H1 (cell line): ENCODE measurements around the gene CDH12. TPM values are rescaled to one million over a fixed set of nuclear protein-coding genes. Genes with fewer than 3 reads are reported as not detected.

ENCODE experiments used
- CTCF ChIA-PET: fragments of 300-600 bp; sonication (Branson Sonifier 250); formaldehyde crosslinking; loops from one replicate; lab custom pipeline; 2021; ENCODE audit not compliant: partially characterized antibody; lab: Charles Lee
- POLR2A ChIA-PET: fragments of 300-600 bp; sonication (Branson Sonifier 250); formaldehyde crosslinking; loops from one replicate; lab custom pipeline; 2021; ENCODE audit warnings: inconsistent platforms; ENCODE audit not compliant: partially characterized antibody; lab: Charles Lee
- DNase-seq, 2 experiments: peaks; one replicate each; pipeline versions ENCODE4 v3.0.0 to v3.0.0-alpha.2; 2010 to 2022; ENCODE audit warnings: low spot score in 2 of 2, low read depth in 1 of 2, mixed read lengths in 1 of 2
- FAIRE-seq: peaks from 2 replicates; lab custom pipeline; 2011; peaks lifted over from hg19 to GRCh38; lab: Jason Lieb, UNC
- H2AFZ ChIP-seq: 2 replicates; pipeline ENCODE4 v1.8.1; 2012; ENCODE audit warnings: low read length, inconsistent platforms
- H2AK5ac ChIP-seq: 2 replicates; pipeline ENCODE4 v1.6.1; 2013; ENCODE audit warnings: low read depth, low read length
- H2BK120ac ChIP-seq: replicated peaks from 2 replicates; pipeline ENCODE3; 2013; ENCODE audit warnings: low read depth, low read length, inconsistent platforms
- H2BK12ac ChIP-seq: 2 replicates; pipeline ENCODE4 v1.6.1; 2013; ENCODE audit warnings: low read depth, low read length
- H2BK15ac ChIP-seq: 2 replicates; pipeline ENCODE4 v1.6.1; 2013; ENCODE audit warnings: low read length
- H2BK20ac ChIP-seq: 2 replicates; pipeline ENCODE4 v1.6.1; 2013; ENCODE audit warnings: low read length
- H2BK5ac ChIP-seq: 2 replicates; pipeline ENCODE4 v1.6.1; 2013; ENCODE audit warnings: low read depth, low read length
- H3K14ac ChIP-seq: 2 replicates; pipeline ENCODE4 v1.6.1; 2013; ENCODE audit warnings: inconsistent platforms; ENCODE audit not compliant: insufficient read length
- H3K18ac ChIP-seq: 2 replicates; pipeline ENCODE4 v1.6.1; 2013; ENCODE audit warnings: low read length; ENCODE audit errors: extremely low read depth
- H3K23ac ChIP-seq: 2 replicates; pipeline ENCODE4 v1.6.1; 2013; ENCODE audit warnings: inconsistent platforms; ENCODE audit not compliant: insufficient read length
- H3K23me2 ChIP-seq: 2 replicates; pipeline ENCODE4 v1.6.1; 2013; ENCODE audit warnings: low read depth, low read length
- H3K27ac ChIP-seq: 2 replicates; pipeline ENCODE4 v1.6.1; 2011; ENCODE audit warnings: low read depth, low read length, inconsistent platforms
- H3K27me3 ChIP-seq, 4 experiments: replicated peaks in 1 of 4; 1 replicate in 1 of 4; 2 replicates in 3 of 4; pipeline versions ENCODE4 v1.6.1 to v1.8.1; 2011 to 2013; ENCODE audit warnings: low read length in 3 of 4, mild to moderate bottlenecking in 3 of 4, inconsistent platforms in 2 of 4, mixed read lengths in 2 of 4, moderate library complexity in 1 of 4; ENCODE audit not compliant: control insufficient read depth in 3 of 4, insufficient read depth in 3 of 4; ENCODE audit errors: extremely low read depth in 1 of 4
- H3K36me3 ChIP-seq, 4 experiments: 2 replicates each; pipeline versions ENCODE4 v1.6.1 to v1.8.1; 2011 to 2013; ENCODE audit warnings: mild to moderate bottlenecking in 4 of 4, low read length in 3 of 4, moderate library complexity in 2 of 4, control low read depth in 1 of 4, inconsistent platforms in 1 of 4; ENCODE audit not compliant: insufficient read depth in 4 of 4, control insufficient read depth in 2 of 4
- H3K4ac ChIP-seq: replicated peaks from 2 replicates; pipeline ENCODE3; 2013; ENCODE audit warnings: low read length, low read depth, mixed read lengths, inconsistent platforms; ENCODE audit not compliant: insufficient read length
- H3K4me1 ChIP-seq, 4 experiments: replicated peaks in 1 of 4; 1 replicate in 1 of 4; 2 replicates in 3 of 4; pipeline versions ENCODE4 v1.6.1 to v1.8.1; 2011 to 2013; ENCODE audit warnings: low read length in 3 of 4, inconsistent platforms in 2 of 4, mixed read lengths in 1 of 4; ENCODE audit not compliant: insufficient read depth in 4 of 4, control insufficient read depth in 3 of 4
- H3K4me2 ChIP-seq, 2 experiments: 2 replicates each; pipeline versions ENCODE4 v1.6.1 to v1.8.1; 2011 to 2013; ENCODE audit warnings: low read depth in 2 of 2, low read length in 2 of 2, control low read depth in 1 of 2, inconsistent platforms in 1 of 2, mild to moderate bottlenecking in 1 of 2; ENCODE audit not compliant: insufficient read depth in 1 of 2
- H3K4me3 ChIP-seq, 4 experiments: fragments of 200-600, 300-600 bp in 1 of 4; sonication (generic), shearing (Covaris generic), sonication (Bioruptor Twin) in 1 of 4; 2 replicates each; pipeline versions ENCODE4 v1.5.1 to v1.8.1; 2011 to 2016; ENCODE audit warnings: low read length in 4 of 4, low read depth in 3 of 4, control low read depth in 2 of 4, inconsistent platforms in 2 of 4, mild to moderate bottlenecking in 2 of 4, mixed read lengths in 1 of 4, moderate library complexity in 1 of 4; ENCODE audit not compliant: insufficient read depth in 2 of 4; ENCODE audit errors: extremely low read depth in 1 of 4
- H3K56ac ChIP-seq: replicated peaks from 2 replicates; pipeline ENCODE3; 2013; ENCODE audit warnings: low read depth, mild to moderate bottlenecking, mixed read lengths, low read length, inconsistent platforms; ENCODE audit not compliant: insufficient read length
- H3K79me1 ChIP-seq: 2 replicates; pipeline ENCODE4 v1.6.1; 2013; ENCODE audit warnings: low read depth, low read length, control low read depth
- H3K79me2 ChIP-seq, 2 experiments: 2 replicates each; pipeline versions ENCODE4 v1.6.1 to v1.8.1; 2012 to 2013; ENCODE audit warnings: low read length in 2 of 2, mild to moderate bottlenecking in 2 of 2, inconsistent platforms in 1 of 2; ENCODE audit not compliant: insufficient read depth in 2 of 2, control insufficient read depth in 1 of 2
- H3K9ac ChIP-seq, 4 experiments: replicated peaks in 1 of 4; 1 replicate in 1 of 4; 2 replicates in 3 of 4; pipeline versions ENCODE4 v1.6.1 to v1.8.1; 2011 to 2013; ENCODE audit warnings: low read depth in 3 of 4, low read length in 3 of 4, control low read depth in 2 of 4, mild to moderate bottlenecking in 2 of 4, moderate library complexity in 2 of 4, inconsistent platforms in 1 of 4; ENCODE audit errors: extremely low read depth in 1 of 4
- H3K9me3 ChIP-seq, 2 experiments: 2 replicates each; pipeline versions ENCODE4 v1.6.1 to v1.8.1; 2012 to 2013; ENCODE audit warnings: mild to moderate bottlenecking in 2 of 2, moderate library complexity in 2 of 2, control low read depth in 1 of 2, inconsistent platforms in 1 of 2, low read depth in 1 of 2, low read length in 1 of 2, mixed read lengths in 1 of 2; ENCODE audit not compliant: insufficient read depth in 2 of 2
- H4K20me1 ChIP-seq, 2 experiments: replicated peaks in 1 of 2; 2 replicates each; pipeline versions ENCODE3 to v1.8.1; 2011 to 2013; ENCODE audit warnings: inconsistent platforms in 2 of 2, low read length in 2 of 2, mild to moderate bottlenecking in 1 of 2; ENCODE audit not compliant: insufficient read depth in 2 of 2, control insufficient read depth in 1 of 2
- H4K5ac ChIP-seq: 2 replicates; pipeline ENCODE4 v1.6.1; 2013; ENCODE audit warnings: low read length, low read depth, mixed read lengths, inconsistent platforms; ENCODE audit not compliant: insufficient read length
- H4K8ac ChIP-seq: 2 replicates; pipeline ENCODE4 v1.8.0; 2013; ENCODE audit warnings: mild to moderate bottlenecking, moderate library complexity, low read length, inconsistent platforms; ENCODE audit not compliant: insufficient read depth; ENCODE audit errors: extremely low read depth
- H4K91ac ChIP-seq: replicated peaks from 2 replicates; pipeline ENCODE3; 2013; ENCODE audit warnings: low read length, mixed read lengths, inconsistent platforms; ENCODE audit not compliant: insufficient read length
- ASH2L ChIP-seq: fragments of 200-600, 300-600 bp; sonication (generic); IDR thresholded peaks from one replicate; pipeline ENCODE4 v1.7.1; 2017; ENCODE audit warnings: low read length
- EGR1 ChIP-seq: IDR thresholded peaks from 2 replicates; pipeline ENCODE4 v1.6.1; 2011; ENCODE audit warnings: low read depth, low read length, borderline replicate concordance
- RFX5 ChIP-seq: IDR thresholded peaks from 2 replicates; pipeline ENCODE4 v1.6.1; 2011; ENCODE audit warnings: low read depth, low read length, improper control_type of control experiment, borderline replicate concordance
- SP2 ChIP-seq: IDR thresholded peaks from 2 replicates; pipeline ENCODE4 v1.6.1; 2012; ENCODE audit warnings: mild to moderate bottlenecking, low read length, inconsistent platforms
- polyA plus RNA-seq, 7 experiments: library from polyadenylated mRNA; depleted of rRNA in 3 of 7; stranded (reverse) in 5 of 7; unstranded in 2 of 7; fragments of >200 nt in 5 of 7; fragments of 200-250 nt in 2 of 7; gene quantifications; 1 replicate in 5 of 7; 2 replicates in 1 of 7; 4 replicates in 1 of 7; pipeline versions ENCODE4 v1.2.1 to v1.2.3, GENCODE V29; 2011 to 2013; ENCODE audit warnings: missing spikeins in 2 of 7, mixed read lengths in 2 of 7
- total RNA-seq: library from RNA; stranded (reverse); fragmentation: NEBNext Ultra II Directional; extraction: Animal tissue kit (Norgen Biotek cat#: 25700); gene quantifications from 2 replicates; pipeline ENCODE4 v1.2.1, GENCODE V29; 2021
- TF ChIP-seq, protein P1 (sequence below): IDR thresholded peaks from 2 replicates; pipeline ENCODE4 v1.6.1; 2012; ENCODE audit warnings: low read length, inconsistent platforms

CDH12 gene
- total and polyA plus RNA-seq, 2 of the 8 experiments (the other 6 are each of a cell fraction or from before 2014, with no cell fraction given) = 0.03 TPM; not detected in 1

DNA sequence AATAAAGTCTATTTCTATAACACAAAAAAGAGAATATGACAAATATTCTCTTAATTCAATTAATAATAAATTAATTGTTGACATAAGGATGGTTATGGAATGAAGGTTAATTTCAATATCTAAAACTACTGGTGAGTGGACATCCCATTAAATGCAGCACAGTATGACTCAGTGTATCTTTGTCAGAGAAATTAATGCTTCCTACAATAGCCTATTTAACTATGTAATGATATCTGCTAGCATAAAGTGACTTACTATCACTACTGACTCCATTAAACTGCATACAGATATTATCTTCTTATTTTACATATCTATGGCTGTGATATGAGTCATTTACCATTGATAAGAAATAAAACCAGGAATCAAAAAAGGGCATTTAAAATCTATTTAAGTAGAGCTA is 298.7 kb downstream of the CDH12 start:
- Histone ChIP-seq H3K79me2 (no peaks in the 10 kb centered on the region), H3K4me2 (no peak overlapping the region), H2AFZ (no peak overlapping the region), H2BK12ac (no peak overlapping the region), H2BK20ac (no peak overlapping the region), H3K9ac (no peak overlapping the region), H4K8ac (no peak overlapping the region), H3K14ac (no peak overlapping the region), H3K27ac (no peak overlapping the region), H3K4me1 (no peaks in the 10 kb centered on the region), H4K5ac (no peak overlapping the region), H2BK120ac (no peak overlapping the region), H3K36me3 (no peaks in the 10 kb centered on the region), H3K4me3 (no peak overlapping the region), H4K20me1 (no peaks in the 10 kb centered on the region), H4K91ac (no peak overlapping the region), H2AK5ac (no peak overlapping the region), H2BK15ac (no peak overlapping the region), H3K4ac (no peak overlapping the region), H3K23ac (no peak overlapping the region), H3K56ac (no peak overlapping the region), H3K27me3 (peaks cover 0 to 1% (median 0%) of the 10 kb centered on the region in 4 experiments; a peak in 1 of 7 replicates), H3K79me1 (no peaks in the 10 kb centered on the region), H3K23me2 (no peaks in the 10 kb centered on the region), H3K18ac (no peak overlapping the region), H2BK5ac (no peak overlapping the region), H3K9me3 (no peaks in the 10 kb centered on the region)
- TF ChIP-seq RFX5 (no peak), ASH2L (no peak), EGR1 (no peak), SP2 (no peak)
- TF ChIP-seq, protein P1, sequence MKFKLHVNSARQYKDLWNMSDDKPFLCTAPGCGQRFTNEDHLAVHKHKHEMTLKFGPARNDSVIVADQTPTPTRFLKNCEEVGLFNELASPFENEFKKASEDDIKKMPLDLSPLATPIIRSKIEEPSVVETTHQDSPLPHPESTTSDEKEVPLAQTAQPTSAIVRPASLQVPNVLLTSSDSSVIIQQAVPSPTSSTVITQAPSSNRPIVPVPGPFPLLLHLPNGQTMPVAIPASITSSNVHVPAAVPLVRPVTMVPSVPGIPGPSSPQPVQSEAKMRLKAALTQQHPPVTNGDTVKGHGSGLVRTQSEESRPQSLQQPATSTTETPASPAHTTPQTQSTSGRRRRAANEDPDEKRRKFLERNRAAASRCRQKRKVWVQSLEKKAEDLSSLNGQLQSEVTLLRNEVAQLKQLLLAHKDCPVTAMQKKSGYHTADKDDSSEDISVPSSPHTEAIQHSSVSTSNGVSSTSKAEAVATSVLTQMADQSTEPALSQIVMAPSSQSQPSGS = no peak
- no peak for DNase-seq
- POLR2A ChIA-PET = no interaction called here
- CTCF ChIA-PET = interaction anchor here (0.6 kb wide), 1 partner anchor 100 kb away, joined by 3 read pairs; no protein-coding TSS in a partner anchor
- no peak for FAIRE-seq
